Stimulated activated CD4-positive, alpha-beta T cell treated with anti-CD3 and anti-CD28 coated beads, TNF-alpha, amount 100 ng/mL, for 24 hours (primary cell): Measurements from ENCODE around the gene DMBX1.

Source experiments
- DNase-seq, 3 experiments: peaks; one replicate each; pipeline ENCODE4 v3.0.0-alpha.2; 2020; ENCODE audit warnings: low read depth in 3 of 3

The DMBX1 gene

DNA sequence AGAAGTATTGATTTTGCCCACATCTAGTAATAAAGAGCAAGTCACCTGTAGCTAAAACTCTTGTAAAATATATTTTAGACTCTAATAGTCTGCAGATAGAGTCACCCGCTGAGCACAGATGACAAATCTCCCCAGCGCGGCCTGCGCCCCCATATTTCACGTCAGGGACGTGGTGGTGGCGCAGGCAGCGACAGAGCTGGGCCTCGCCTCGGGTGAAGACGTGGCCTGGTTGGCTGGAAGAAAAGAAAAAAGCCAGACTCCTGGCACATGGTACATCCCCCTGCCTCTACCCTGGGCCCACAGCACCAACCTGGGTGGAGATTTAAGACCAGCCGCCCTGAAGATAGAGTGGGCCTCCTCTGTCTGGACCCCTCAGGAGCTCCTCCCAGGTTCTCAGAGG is 6.0 kb upstream of the DMBX1 start:
- DNase-seq = no peak

- DNase-seq = no peak
These were observed 4.7 kb upstream of the DMBX1 start for GRCh38 chr1:46484783-46485490.

DNA sequence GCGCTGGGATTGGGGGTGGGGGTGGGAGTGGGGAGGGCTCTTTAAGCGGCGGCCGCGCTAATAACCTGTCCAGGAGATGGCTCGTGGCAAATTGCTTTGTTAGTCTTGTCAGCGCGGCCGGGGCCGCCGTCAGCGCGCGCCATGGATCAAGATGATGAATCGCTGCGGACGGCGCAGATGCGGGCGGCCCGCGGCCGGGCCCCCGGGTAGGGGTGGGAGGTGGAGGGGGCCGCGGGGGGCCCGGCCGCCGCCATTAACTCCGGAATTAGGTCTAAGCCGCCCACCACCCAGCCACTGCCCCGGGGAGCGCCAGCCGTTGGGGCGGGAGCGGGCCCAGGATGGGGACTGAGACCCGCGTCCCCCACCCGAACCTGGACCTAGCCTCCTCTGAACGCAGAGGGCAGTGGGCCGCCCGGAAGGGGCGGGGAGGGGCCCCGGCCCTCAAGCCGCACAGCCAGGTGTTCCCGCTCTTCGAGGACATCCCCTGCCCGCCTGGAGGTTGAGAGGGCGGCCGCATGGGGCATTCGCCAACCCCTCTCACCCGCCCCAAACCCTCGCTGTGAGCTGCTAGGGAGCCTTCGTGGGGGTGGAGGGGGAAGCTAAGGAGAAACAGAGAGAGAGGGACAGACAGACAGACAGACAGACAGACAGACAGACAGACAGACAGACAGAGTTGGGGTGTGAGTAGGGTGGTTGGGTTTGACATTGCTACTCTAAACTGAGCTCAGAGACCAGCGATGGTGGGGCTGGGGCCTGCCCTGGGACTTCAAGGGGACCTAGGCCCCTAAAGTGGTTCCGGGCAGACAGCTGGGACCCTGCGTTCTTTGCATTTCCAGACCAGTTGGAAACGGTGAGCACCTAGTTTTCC is 3.8 kb upstream of the DMBX1 start:
- DNase-seq = no peak

- no peak for DNase-seq
These were observed 3.1 kb upstream of the DMBX1 start for GRCh38 chr1:46486432-46487015.

- no peak for DNase-seq
These were observed 1.8 kb upstream of the DMBX1 start for GRCh38 chr1:46487818-46488218.

GRCh38 chr1:46488343-46489168 is 1.1 kb upstream of the DMBX1 start:
- DNase-seq = no peak

DNA sequence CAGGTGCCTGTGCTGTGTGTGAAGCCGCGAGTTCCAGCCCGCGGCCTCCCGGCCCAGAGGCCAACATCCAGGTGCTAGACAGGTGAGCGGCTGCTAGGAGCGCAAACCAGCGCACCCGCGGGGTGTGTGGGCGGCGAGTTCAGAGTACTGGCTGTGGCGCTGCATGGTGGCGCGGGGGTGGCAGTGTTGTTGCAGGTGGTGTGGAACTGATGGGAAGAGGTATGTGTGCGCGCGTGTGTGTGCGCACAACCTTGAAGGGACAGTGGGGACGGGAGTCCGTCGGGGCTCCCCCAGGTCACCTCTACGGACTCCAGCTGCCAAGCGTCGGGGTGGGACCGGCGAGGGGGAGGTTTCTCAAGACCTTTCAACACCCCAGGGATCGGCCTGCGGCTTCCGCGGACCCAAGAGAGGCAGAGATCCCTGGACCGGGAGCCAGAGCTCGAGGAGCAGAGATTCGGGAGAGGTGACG is 433 bp upstream of the DMBX1 start:
- peak in 2 of 3 experiments; percentile 19 to 52 for DNase-seq

DNA sequence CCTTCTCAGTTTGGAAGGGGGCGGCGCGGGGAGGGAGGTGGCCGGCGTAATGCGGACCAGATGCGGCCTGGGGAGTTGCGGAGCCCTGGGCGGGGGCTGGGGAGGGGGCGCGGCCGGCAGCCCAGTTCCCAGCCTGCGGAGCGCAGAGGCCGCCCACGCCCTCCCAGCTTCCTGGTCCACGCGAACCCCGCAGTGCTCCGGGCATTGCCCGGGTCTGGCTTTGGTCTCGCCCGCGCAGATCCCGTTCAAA is 695 bp downstream of the DMBX1 start:
- no peak for DNase-seq

DNA sequence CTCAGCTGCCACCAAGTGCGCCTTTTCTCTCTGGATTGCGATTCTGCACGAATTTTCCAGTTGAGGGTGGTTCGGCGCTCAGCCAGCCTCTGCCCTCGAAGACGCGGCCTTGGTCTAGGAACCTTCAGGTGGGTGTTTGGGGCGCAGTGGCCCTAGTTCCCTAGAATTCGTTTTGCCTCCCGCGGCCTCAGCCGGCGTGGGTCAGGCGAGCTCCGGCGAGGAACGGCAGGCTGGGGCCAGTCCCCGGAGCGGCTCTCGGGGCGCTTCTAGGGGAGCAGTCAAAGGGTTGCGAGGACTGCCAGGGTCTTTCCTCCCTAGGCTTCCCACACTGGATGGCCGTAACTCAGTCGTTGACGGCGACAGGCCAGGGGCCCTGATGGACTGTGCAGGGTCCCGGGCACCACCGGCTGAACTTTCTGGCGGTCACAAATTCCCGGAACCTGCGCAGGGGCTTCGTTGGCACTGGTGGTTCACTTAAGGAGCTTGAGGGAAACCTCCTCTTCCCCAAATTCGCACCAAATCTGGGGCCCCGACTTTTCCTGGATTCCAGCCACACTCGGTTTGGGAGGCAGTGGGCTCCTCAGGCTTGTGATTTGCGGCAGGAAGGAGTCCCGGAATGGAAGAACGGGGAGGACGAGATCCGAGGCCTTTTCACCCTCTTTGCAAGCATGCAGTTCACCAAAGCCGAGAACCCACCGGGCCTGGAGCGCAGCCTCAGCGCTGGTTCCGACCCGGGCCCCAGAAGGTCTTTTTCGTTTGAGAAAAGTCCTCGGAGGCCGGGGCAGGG is 1.2 kb downstream of the DMBX1 start:
- no peak for DNase-seq

- no peak for DNase-seq
These were observed 2.0 kb downstream of the DMBX1 start for GRCh38 chr1:46491443-46492268.

GRCh38 chr1:46492269-46492853 is 2.7 kb downstream of the DMBX1 start:
- DNase-seq = no peak

- no peak for DNase-seq
These were observed 3.2 kb downstream of the DMBX1 start for GRCh38 chr1:46492871-46493270.

DNA sequence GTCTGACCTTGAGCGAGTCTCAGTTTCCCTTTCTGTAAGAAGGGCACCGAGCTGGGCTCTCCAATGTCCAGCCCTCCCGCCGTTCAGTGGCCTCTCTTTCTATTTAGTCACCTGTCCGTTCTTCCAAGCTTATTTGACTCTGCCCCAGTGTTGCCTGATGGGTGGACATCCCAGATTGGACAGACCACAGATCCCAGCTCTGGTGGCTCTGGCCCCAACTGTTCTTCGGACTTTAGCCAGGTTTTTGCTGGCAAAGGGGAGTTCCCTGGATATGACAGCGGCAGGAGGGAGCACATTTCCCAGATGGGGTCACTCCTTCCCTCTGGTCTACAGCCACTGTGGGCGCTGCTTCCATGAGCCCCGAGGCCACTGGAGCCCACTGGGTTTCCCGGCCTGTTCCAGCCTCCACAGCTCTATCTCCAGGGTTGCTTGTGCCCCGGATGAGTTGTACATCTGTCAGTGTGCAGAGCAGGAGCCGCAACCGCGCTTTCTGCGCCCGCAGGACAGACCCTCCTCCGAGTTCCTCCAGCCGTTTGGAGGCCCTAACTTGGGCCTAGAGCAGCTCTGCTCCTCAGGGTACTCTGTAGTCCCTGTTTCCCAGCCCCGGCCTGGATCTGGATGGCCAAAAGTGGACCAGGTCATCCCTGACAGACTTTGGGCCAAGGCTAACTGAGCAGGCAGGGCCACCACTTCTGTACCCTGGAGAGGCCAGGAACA is 3.8 kb downstream of the DMBX1 start:
- DNase-seq = no peak

- no peak for DNase-seq
These were observed 5.3 kb downstream of the DMBX1 start for GRCh38 chr1:46494910-46495309.

DNA sequence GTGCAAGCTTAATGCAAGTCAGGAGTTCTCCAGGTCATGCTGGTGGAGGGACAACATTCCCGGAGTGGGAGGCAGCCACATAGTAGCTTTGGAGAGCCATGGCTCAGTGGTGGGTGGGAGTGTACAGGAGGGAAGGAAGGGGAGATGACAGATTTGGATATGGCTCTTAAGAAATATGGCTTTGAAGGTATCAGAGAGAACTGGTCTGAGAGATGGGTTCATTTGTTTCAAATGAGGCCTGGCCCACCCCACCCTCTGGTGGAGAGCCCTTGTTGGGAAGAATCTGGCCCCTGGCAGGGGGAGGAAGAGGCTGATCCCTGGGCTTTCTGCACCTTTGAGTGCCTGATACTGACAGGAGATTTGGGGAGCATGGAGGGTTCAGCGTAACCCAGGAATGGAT is 6.1 kb downstream of the DMBX1 start:
- no peak for DNase-seq

- no peak for DNase-seq
These were observed 6.9 kb downstream of the DMBX1 start for GRCh38 chr1:46496505-46496904.

GRCh38 chr1:46497020-46497419 is 7.4 kb downstream of the DMBX1 start:
- no peak for DNase-seq

DNA sequence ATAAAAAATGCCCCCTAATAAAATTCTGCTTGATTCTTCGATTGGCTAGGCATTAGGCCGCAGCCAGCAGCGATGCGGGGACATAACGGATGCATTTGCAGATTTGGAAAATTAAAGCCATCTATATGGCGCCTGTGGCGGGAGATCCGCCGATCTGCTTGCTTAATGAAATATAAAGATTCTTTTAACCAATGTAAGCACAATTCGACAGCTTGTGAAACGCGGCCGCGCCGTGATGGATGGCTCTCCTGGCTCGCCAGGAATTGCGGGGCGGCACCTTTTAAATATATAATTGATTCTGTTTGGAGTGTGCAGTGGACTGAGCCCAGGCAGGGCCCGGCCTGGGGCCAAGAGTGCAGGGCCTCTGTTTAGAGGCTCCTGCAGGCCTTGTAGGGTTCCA is 8.0 kb downstream of the DMBX1 start:
- DNase-seq = no peak

DNA sequence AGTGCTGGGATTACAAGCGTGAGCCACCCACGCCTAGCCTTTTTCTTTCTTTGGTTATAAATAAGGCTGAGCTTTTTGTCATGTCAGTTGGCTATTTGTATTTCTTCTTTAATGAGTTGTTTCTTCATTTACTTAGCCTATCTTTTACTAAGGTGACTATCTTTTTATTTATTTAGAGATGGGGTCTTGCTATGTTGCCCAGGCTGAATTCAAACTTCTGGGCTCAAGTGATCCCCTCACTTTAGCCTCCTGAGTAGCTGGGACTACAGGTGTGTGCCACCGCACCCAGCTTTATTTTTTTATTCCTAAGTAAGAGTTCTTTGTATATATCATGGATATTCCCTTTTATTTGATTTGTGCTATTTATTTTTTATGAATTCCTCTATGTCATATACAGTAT is 11.9 kb downstream of the DMBX1 start:
- no peak for DNase-seq
